ENCODE measurements around the gene ASIC4.

The ASIC4 gene

DNA sequence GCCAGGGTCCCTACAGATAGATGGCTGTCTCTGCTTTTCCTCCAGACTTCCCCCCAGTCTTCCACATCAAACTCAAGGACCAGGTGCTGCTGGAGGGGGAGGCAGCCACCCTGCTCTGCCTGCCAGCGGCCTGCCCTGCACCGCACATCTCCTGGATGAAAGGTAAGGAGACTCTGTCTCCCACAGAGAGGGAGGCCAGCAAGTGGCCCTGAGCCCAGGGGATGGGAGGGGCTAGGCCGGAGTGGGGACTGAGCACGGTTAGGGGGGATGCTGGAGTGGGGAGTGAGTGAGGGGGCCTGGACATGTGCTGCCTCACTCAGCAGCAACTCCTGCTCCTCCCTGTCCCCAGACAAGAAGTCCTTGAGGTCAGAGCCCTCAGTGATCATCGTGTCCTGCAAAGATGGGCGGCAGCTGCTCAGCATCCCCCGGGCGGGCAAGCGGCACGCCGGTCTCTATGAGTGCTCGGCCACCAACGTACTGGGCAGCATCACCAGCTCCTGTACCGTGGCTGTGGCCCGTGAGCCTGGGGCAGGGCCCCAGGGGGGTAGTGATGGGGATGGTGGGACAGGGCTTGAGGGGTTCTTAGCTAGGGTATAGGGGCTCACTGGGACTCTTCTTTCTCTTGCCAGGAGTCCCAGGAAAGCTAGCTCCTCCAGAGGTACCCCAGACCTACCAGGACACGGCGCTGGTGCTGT is 26.0 kb upstream of the ASIC4 start:
- FAIRE-seq (no peak), DNase-seq (ENCODE audit: insufficient read length, low spot score) (no peak)
- TF ChIP-seq, protein P1, sequence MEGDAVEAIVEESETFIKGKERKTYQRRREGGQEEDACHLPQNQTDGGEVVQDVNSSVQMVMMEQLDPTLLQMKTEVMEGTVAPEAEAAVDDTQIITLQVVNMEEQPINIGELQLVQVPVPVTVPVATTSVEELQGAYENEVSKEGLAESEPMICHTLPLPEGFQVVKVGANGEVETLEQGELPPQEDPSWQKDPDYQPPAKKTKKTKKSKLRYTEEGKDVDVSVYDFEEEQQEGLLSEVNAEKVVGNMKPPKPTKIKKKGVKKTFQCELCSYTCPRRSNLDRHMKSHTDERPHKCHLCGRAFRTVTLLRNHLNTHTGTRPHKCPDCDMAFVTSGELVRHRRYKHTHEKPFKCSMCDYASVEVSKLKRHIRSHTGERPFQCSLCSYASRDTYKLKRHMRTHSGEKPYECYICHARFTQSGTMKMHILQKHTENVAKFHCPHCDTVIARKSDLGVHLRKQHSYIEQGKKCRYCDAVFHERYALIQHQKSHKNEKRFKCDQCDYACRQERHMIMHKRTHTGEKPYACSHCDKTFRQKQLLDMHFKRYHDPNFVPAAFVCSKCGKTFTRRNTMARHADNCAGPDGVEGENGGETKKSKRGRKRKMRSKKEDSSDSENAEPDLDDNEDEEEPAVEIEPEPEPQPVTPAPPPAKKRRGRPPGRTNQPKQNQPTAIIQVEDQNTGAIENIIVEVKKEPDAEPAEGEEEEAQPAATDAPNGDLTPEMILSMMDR (IDR thresholded peaks at IDR 0.05; ENCODE audit: insufficient read depth, missing control alignments) = no peak

DNA sequence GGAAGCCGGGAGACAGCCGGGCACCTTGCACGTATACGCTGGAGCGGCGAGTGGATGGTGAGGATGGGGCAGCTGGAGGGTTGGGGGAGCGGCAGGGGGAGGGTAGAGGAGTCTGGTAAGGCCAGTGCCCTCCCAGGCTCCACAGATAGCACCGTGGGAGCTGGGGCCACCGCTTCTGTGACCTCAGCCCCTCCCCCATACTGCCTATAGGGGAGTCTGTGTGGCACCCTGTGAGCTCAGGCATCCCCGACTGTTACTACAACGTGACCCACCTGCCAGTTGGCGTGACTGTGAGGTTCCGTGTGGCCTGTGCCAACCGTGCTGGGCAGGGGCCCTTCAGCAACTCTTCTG is 25.5 kb upstream of the ASIC4 start:
- FAIRE-seq (no peak), DNase-seq (ENCODE audit: insufficient read length, low spot score) (no peak)
- TF ChIP-seq, protein P1 (IDR thresholded peaks at IDR 0.05; ENCODE audit: insufficient read depth, missing control alignments) = no peak

DNA sequence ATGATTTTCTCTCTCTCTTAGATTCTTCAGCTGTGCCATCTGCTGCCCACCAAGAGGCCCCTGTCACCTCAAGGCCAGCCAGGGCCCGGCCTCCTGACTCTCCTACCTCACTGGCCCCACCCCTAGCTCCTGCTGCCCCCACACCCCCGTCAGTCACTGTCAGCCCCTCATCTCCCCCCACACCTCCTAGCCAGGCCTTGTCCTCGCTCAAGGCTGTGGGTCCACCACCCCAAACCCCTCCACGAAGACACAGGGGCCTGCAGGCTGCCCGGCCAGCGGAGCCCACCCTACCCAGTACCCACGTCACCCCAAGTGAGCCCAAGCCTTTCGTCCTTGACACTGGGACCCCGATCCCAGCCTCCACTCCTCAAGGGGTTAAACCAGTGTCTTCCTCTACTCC is 25.0 kb upstream of the ASIC4 start:
- DNase-seq (ENCODE audit: insufficient read length, low spot score) (no peak), FAIRE-seq (no peak)
- TF ChIP-seq, protein P1 (IDR thresholded peaks at IDR 0.05; ENCODE audit: insufficient read depth, missing control alignments) = no peak

DNA sequence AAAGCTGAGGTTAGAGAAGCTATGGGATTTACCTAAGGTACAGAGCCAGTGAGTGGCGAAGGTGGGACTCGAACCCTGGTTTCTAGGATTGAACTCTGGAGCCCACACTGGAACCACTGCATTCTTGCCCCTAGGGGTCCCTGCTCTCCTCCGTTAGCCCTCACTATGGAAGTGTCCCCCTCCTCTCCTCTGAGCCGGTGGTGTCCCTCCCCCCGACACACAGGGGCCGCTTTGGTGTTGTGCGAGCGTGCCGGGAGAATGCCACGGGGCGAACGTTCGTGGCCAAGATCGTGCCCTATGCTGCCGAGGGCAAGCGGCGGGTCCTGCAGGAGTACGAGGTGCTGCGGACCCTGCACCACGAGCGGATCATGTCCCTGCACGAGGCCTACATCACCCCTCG is 24.1 kb upstream of the ASIC4 start:
- TF ChIP-seq, protein P1 (IDR thresholded peaks at IDR 0.05; ENCODE audit: insufficient read depth, missing control alignments) = no peak
- DNase-seq (ENCODE audit: insufficient read length, low spot score) = no peak
- FAIRE-seq = no peak

DNA sequence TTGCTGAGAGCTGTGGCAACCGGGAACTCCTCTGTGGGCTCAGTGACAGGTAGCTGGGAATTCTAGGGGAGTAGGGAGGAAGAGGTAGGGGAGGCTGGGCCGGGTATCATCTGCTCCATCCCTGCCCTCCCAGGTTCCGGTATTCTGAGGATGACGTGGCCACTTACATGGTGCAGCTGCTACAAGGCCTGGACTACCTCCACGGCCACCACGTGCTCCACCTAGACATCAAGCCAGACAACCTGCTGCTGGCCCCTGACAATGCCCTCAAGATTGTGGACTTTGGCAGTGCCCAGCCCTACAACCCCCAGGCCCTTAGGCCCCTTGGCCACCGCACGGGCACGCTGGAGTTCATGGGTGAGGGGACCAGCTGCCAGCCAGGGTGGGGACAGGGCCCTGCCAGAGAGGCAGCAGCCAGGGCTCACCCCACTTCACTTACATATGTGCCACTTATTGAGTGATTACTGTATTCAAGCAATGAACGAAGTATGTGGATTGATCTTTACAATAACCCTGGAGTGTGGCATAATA is 23.6 kb upstream of the ASIC4 start:
- DNase-seq (ENCODE audit: insufficient read length, low spot score) (no peak), FAIRE-seq (no peak)
- TF ChIP-seq, protein P1 (IDR thresholded peaks at IDR 0.05; ENCODE audit: insufficient read depth, missing control alignments) = no peak

DNA sequence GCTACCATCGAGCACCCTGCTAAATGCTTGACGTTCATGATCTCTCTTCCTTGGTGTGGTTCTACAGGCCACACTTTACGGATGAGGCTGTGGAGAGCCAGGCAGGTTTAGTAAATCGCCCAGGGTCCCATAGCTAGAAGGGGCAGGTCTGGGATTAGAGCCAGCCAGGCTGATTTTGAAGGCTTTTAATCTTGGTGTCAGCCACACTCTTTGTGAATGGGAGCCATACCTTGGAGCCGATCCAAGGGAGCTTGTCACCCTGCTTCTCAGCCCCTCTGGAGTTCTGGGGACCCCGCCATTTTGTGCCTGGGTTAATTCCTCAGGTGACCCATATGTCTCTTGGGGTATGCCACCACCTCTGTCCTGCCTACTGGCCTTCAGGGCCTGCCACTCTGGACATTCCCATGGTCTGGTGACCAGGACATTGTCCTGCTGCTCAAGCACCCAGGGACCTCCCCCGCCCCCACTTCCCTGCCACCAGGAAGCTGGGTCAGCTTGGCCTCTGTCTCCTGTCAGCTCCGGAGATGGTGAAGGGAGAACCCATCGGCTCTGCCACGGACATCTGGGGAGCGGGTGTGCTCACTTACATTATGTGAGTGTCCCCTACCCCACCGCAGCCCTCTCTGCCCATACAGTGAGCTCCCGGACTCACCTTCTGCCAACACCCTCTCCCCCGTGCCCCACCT is 22.9 kb upstream of the ASIC4 start:
- TF ChIP-seq, protein P1 (IDR thresholded peaks at IDR 0.05; ENCODE audit: insufficient read depth, missing control alignments) = no peak
- FAIRE-seq (no peak), DNase-seq (ENCODE audit: insufficient read length, low spot score) (no peak)

DNA sequence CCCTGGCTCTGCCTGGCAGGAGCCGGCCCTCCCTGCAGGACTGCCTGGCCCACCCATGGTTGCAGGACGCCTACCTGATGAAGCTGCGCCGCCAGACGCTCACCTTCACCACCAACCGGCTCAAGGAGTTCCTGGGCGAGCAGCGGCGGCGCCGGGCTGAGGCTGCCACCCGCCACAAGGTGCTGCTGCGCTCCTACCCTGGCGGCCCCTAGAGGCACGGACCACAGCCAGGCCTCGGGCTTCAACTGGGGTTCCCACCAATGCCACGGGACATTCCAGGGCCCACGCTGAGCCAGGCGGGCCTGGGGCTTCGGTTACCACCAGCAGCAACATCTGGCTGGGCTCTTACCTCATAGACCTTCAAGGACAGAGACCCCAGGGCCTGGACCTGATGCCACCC is 21.7 kb upstream of the ASIC4 start:
- DNase-seq (ENCODE audit: insufficient read length, low spot score) = no peak
- no peak for FAIRE-seq
- TF ChIP-seq, protein P1 (IDR thresholded peaks at IDR 0.05; ENCODE audit: insufficient read depth, missing control alignments) = no peak
